ENCODE measurements around the gene TALDO1. TPM values are rescaled to one million over a fixed set of nuclear protein-coding genes. Genes with fewer than 3 reads are reported as not detected.

TALDO1 gene
- total RNA-seq, 1 experiment from 2014 or later = 108 TPM

GRCh38 chr11:811446-812245, 64.4 kb downstream of the TALDO1 start:
- peaks cover 10% of the 10 kb centered on the region; the same call in 1 of the 2 replicates for H3K4me1 ChIP-seq
- H3K9me3 ChIP-seq (replicated peaks) = no peaks in the 10 kb centered on the region
- H3K4me3 ChIP-seq = no peak overlapping the region
- H3K27ac ChIP-seq = no peak overlapping the region
- no peak for DNase-seq
- H3K27me3 ChIP-seq = no peaks in the 10 kb centered on the region
- H3K36me3 ChIP-seq = peaks cover 42% of the 10 kb centered on the region

- no peak overlapping the region for H3K4me3 ChIP-seq
- H3K36me3 ChIP-seq = peaks cover 42% of the 10 kb centered on the region
- no peak overlapping the region for H3K27ac ChIP-seq
- no peak for DNase-seq
- no peaks in the 10 kb centered on the region for H3K9me3 ChIP-seq (replicated peaks)
- H3K27me3 ChIP-seq = no peaks in the 10 kb centered on the region
- H3K4me1 ChIP-seq = peaks cover 10% of the 10 kb centered on the region; the same call in 1 of the 2 replicates
Measured at GRCh38 chr11:812390-812789, 65.1 kb downstream of the TALDO1 start.

DNA sequence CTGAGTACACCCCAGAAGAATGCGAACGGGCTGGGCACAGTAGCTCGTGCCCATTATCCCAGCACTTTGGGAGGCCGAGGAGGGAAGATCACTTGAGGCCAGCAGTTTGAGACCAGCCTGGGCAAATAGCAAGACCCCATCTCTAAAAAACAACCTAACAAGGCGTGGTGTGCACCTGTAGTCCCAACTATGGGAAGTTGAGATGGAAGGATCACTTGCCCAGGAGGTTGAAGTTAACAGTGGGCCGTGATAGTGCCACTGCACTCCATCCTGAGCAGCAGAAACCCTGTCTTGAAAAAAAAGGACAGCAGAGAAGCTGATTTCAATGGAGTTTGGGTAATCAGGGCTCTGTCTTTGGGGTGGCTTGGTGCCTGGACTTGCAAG, 65.8 kb downstream of the TALDO1 start:
- H3K27ac ChIP-seq = no peak overlapping the region
- peaks cover 42% of the 10 kb centered on the region for H3K36me3 ChIP-seq
- no peaks in the 10 kb centered on the region for H3K9me3 ChIP-seq (replicated peaks)
- DNase-seq = no peak
- H3K4me1 ChIP-seq = peaks cover 10% of the 10 kb centered on the region; the same call in 1 of the 2 replicates
- H3K4me3 ChIP-seq = no peak overlapping the region
- H3K27me3 ChIP-seq = no peaks in the 10 kb centered on the region

- H3K27ac ChIP-seq = no peak overlapping the region
- DNase-seq = no peak
- no peaks in the 10 kb centered on the region for H3K9me3 ChIP-seq (replicated peaks)
- peaks cover 13% of the 10 kb centered on the region for H3K4me1 ChIP-seq
- H3K36me3 ChIP-seq = peaks cover 42% of the 10 kb centered on the region
- no peak overlapping the region for H3K4me3 ChIP-seq
- H3K27me3 ChIP-seq = no peaks in the 10 kb centered on the region
Measured at GRCh38 chr11:813456-814096, 66.3 kb downstream of the TALDO1 start.

Other genes with a start within 250 kb of the TALDO1 start
- gene RNH1, start 240.2 kb upstream of the TALDO1 start, total RNA-seq (2014; rRNA removed; shearing (Covaris generic)) = 82.4 and 84.7 TPM in 2 replicates
- gene HRAS, start 211.9 kb upstream of the TALDO1 start, total RNA-seq (2014; rRNA removed; shearing (Covaris generic)) = 75.7 and 80.1 TPM in 2 replicates
- 0.08 and 0.20 TPM in 2 replicates for gene LRRC56, start 209.9 kb upstream of the TALDO1 start, total RNA-seq (2014; rRNA removed; shearing (Covaris generic))
- gene LMNTD2, start 186.7 kb upstream of the TALDO1 start, total RNA-seq (2014; rRNA removed; shearing (Covaris generic)) = 0.43 and 0.51 TPM in 2 replicates
- gene RASSF7, start 186.5 kb upstream of the TALDO1 start, total RNA-seq (2014; rRNA removed; shearing (Covaris generic)) = 6.9 and 7.4 TPM in 2 replicates
- gene PHRF1, start 171.0 kb upstream of the TALDO1 start, total RNA-seq (2014; rRNA removed; shearing (Covaris generic)) = 30.8 and 34.3 TPM in 2 replicates
- 3.6 and 5.8 TPM in 2 replicates for gene IRF7, start 131.5 kb upstream of the TALDO1 start, total RNA-seq (2014; rRNA removed; shearing (Covaris generic))
- not detected in 2 replicates for gene CDHR5, start 122.5 kb upstream of the TALDO1 start, total RNA-seq (2014; rRNA removed; shearing (Covaris generic))
- gene SCT, start 120.3 kb upstream of the TALDO1 start, total RNA-seq (2014; rRNA removed; shearing (Covaris generic)) = not detected in 2 replicates
- not detected in 2 replicates for gene DRD4, start 110.2 kb upstream of the TALDO1 start, total RNA-seq (2014; rRNA removed; shearing (Covaris generic))
- gene DEAF1, start 52.2 kb upstream of the TALDO1 start, total RNA-seq (2014; rRNA removed; shearing (Covaris generic)) = 26.6 and 33.6 TPM in 2 replicates
- 10.7 and 17.7 TPM in 2 replicates for gene TMEM80, start 51.6 kb upstream of the TALDO1 start, total RNA-seq (2014; rRNA removed; shearing (Covaris generic))
- gene EPS8L2, start 41.2 kb upstream of the TALDO1 start, total RNA-seq (2014; rRNA removed; shearing (Covaris generic)) = 12.7 and 18.5 TPM in 2 replicates
- 28.9 and 39.9 TPM in 2 replicates for gene GATD1, start 30.0 kb downstream of the TALDO1 start, total RNA-seq (2014; rRNA removed; shearing (Covaris generic))
- gene CEND1, start 42.6 kb downstream of the TALDO1 start, total RNA-seq (2014; rRNA removed; shearing (Covaris generic)) = 1.5 TPM in 2 replicates
- gene SLC25A22, start 50.8 kb downstream of the TALDO1 start, total RNA-seq (2014; rRNA removed; shearing (Covaris generic)) = 20.2 and 22.4 TPM in 2 replicates
- gene PIDD1, start 57.8 kb downstream of the TALDO1 start, total RNA-seq (2014; rRNA removed; shearing (Covaris generic)) = 18.3 and 21.2 TPM in 2 replicates
- gene RPLP2, start 62.5 kb downstream of the TALDO1 start, total RNA-seq (2014; rRNA removed; shearing (Covaris generic)) = 1,150 and 1,247 TPM in 2 replicates
- gene PNPLA2, start 71.5 kb downstream of the TALDO1 start, total RNA-seq (2014; rRNA removed; shearing (Covaris generic)) = 16.5 and 19.6 TPM in 2 replicates
- gene CRACR2B, start 80.5 kb downstream of the TALDO1 start, total RNA-seq (2014; rRNA removed; shearing (Covaris generic)) = 1.6 and 1.9 TPM in 2 replicates
- gene CD151, start 85.5 kb downstream of the TALDO1 start, total RNA-seq (2014; rRNA removed; shearing (Covaris generic)) = 122 and 133 TPM in 2 replicates
- 292 and 344 TPM in 2 replicates for gene POLR2L, start 95.1 kb downstream of the TALDO1 start, total RNA-seq (2014; rRNA removed; shearing (Covaris generic))
- 26.0 and 26.9 TPM in 2 replicates for gene TSPAN4, start 95.4 kb downstream of the TALDO1 start, total RNA-seq (2014; rRNA removed; shearing (Covaris generic))
- 51.4 and 56.7 TPM in 2 replicates for gene CHID1, start 163.3 kb downstream of the TALDO1 start, total RNA-seq (2014; rRNA removed; shearing (Covaris generic))
- gene AP2A2, start 178.4 kb downstream of the TALDO1 start, total RNA-seq (2014; rRNA removed; shearing (Covaris generic)) = 40.6 and 42.6 TPM in 2 replicates

Data from SJCRH30 (cell line).